ENCODE results near the gene NTS.

- TF ChIP-seq CTCF (conservative IDR thresholded peaks at IDR 0.05; ENCODE audit: low read length) = no peak
- TF ChIP-seq EZH2phosphoT487 (IDR thresholded peaks at IDR 0.05; ENCODE audit: borderline replicate concordance) = no peak
Measured at GRCh38 chr12:85829391-85829790, 44.7 kb upstream of the NTS start.
